Right cardiac atrium (tissue), 5 donors: Measurements from ENCODE around the gene DLL3. TPM values are rescaled to one million over a fixed set of nuclear protein-coding genes. Genes with fewer than 3 reads are reported as not detected.
"Not testable (repeated sequence)": the region's sequence is repeated elsewhere in the genome, so short reads cannot be mapped to it uniquely, and the experiment has no call there.

Experiments used
- ATAC-seq, 2 donors: fragments of 200-7000 bp; cut with Tn5 transposase; one replicate each; pipeline versions ENCODE4 v1.8.0 to v1.9.1; 2020; ENCODE audit warnings: moderate library complexity in 2 of 2, mild to moderate bottlenecking in 1 of 2
- DNase-seq, 3 donors: peaks; one replicate each; pipeline ENCODE4 v3.0.0-alpha.2; 2020
- H3K27ac ChIP-seq: one replicate; pipeline ENCODE4 v1.5.1; 2013; ENCODE audit warnings: mild to moderate bottlenecking, low read length, control low read depth, moderate library complexity
- H3K27me3 ChIP-seq: one replicate; pipeline ENCODE4 v1.6.1; 2013; ENCODE audit not compliant: control insufficient read depth, insufficient read depth
- H3K4me1 ChIP-seq: one replicate; pipeline ENCODE4 v1.6.1; 2013; ENCODE audit warnings: low read length; ENCODE audit not compliant: control insufficient read depth, insufficient read depth
- H3K4me3 ChIP-seq: one replicate; pipeline ENCODE4 v1.5.1; 2013; ENCODE audit warnings: low read length, control low read depth
- H3K9me3 ChIP-seq: one replicate; pipeline ENCODE4 v1.6.1; 2013; ENCODE audit warnings: low read length; ENCODE audit not compliant: control insufficient read depth
- WGBS: extraction: QIAGEN DNeasy Blood & Tissue Kit; methylation state at CpG from one replicate; pipeline ENCODE4 v1.1.7; 2013; 5-methylcytosine and 5-hydroxymethylcytosine counted together
- intact Hi-C, 4 donors: fragments of 100-400 bp; cut with DNase I; formaldehyde crosslinking; loops; one replicate each; pipeline versions ENCODE4 v1.11.0 to v1.14.0; 2022 to 2023
- polyA plus RNA-seq: library from polyadenylated mRNA; stranded (reverse); fragments of 200-250 nt; gene quantifications from one replicate; pipeline ENCODE4 v1.2.3, GENCODE V29; 2013
- total RNA-seq, 4 donors: library from RNA; stranded (reverse); fragmentation: NEBNext Ultra II Directional; extraction: Animal tissue kit (Norgen Biotek cat#: 25700); gene quantifications; one replicate each; pipeline ENCODE4 v1.2.1, GENCODE V29; 2021
- donor health status: healthy with polysubstance abuse.
- donor health status: DM: no; HTN: yes; CAD: no.
- donor health status: DM: no; HTN: no; CAD: no.
- donor health status: DM: no; HTN: yes; CAD: no; lungs with severe emphysema.
- donor health status: DM: yes; HTN: yes; CAD: no.

Gene DLL3
- total and polyA plus RNA-seq, 5 donors = 0.07 TPM; not detected in 4

- DNase-seq = no peak
- intact Hi-C loops = loop anchor here in 1 of 4 donors (5.0 kb wide), 1 partner anchor 60 kb away; the partner anchor contains the start of gene EID2B
- ATAC-seq = no peak
- 85% methylated on average over 8 of the region's 8 CpGs for WGBS
- no peaks in the 10 kb centered on the region for H3K4me1 ChIP-seq
- no peak overlapping the region for H3K4me3 ChIP-seq
- no peaks in the 10 kb centered on the region for H3K9me3 ChIP-seq
- no peak overlapping the region for H3K27ac ChIP-seq
- no peaks in the 10 kb centered on the region for H3K27me3 ChIP-seq
These were observed 26.8 kb upstream of the DLL3 start for GRCh38 chr19:39471756-39472536.

- H3K27me3 ChIP-seq = no peaks in the 10 kb centered on the region
- H3K9me3 ChIP-seq = no peaks in the 10 kb centered on the region
- H3K4me1 ChIP-seq = no peaks in the 10 kb centered on the region
- peak in 1 of 3 donors; percentile 61 for DNase-seq
- no peak overlapping the region for H3K4me3 ChIP-seq
- no peak overlapping the region for H3K27ac ChIP-seq
- WGBS = 89% methylated on average over 32 of the region's 32 CpGs
- intact Hi-C loops = loop anchor here in 1 of 4 donors (5.0 kb wide), 1 partner anchor 59 kb away; the partner anchor contains the start of gene EID2B
- peak in 1 of 2 donors; percentile 3 for ATAC-seq
These were observed 25.9 kb upstream of the DLL3 start for GRCh38 chr19:39472746-39473442.

- no peaks in the 10 kb centered on the region for H3K9me3 ChIP-seq
- ATAC-seq (no peak), DNase-seq (no peak)
- no peak overlapping the region for H3K27ac ChIP-seq
- H3K4me1 ChIP-seq = no peaks in the 10 kb centered on the region
- no peaks in the 10 kb centered on the region for H3K27me3 ChIP-seq
- no peak overlapping the region for H3K4me3 ChIP-seq
- WGBS = 80% methylated on average over 11 of the region's 11 CpGs
- intact Hi-C loops = loop anchor here in 1 of 4 donors (5.0 kb wide), 1 partner anchor 59 kb away; the partner anchor contains the start of gene EID2B
These were observed 25.2 kb upstream of the DLL3 start for GRCh38 chr19:39473443-39473960.

- H3K4me1 ChIP-seq = no peaks in the 10 kb centered on the region
- no peaks in the 10 kb centered on the region for H3K27me3 ChIP-seq
- H3K9me3 ChIP-seq = no peaks in the 10 kb centered on the region
- H3K4me3 ChIP-seq = no peak overlapping the region
- 50% methylated on average over 9 of the region's 9 CpGs for WGBS
- ATAC-seq (peak; percentile 60 to 65), DNase-seq (peak; percentile 56 to 86 (median 84))
- H3K27ac ChIP-seq = no peak overlapping the region
- intact Hi-C loops = loop anchor here in 1 of 4 donors (5.0 kb wide), 1 partner anchor 58 kb away; the partner anchor contains the start of gene EID2B
These were observed 24.6 kb upstream of the DLL3 start for GRCh38 chr19:39474139-39474620.

DNA sequence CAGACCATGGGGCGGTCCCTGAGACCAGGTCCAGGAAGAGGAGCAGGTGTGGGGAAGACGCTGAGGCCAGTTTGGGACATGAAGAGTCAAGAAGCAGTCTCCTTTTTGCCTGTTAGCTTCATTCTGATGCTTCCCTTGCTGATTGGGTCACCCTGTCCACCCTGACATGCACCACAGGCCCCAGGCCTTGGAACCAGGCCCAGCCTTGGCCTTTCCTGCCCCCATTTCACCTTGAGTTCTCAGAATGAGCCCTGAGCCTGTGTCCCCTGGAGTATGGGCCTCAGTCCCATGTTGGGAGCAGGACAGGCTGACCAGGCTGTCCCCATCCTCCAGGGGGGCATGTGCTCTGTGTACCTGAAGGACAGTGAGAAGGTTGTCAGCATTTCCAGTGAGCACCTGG, 23.0 kb upstream of the DLL3 start:
- WGBS = 100% methylated on average over 2 of the region's 2 CpGs
- no peak overlapping the region for H3K27ac ChIP-seq
- no peak for DNase-seq
- intact Hi-C loops = loop anchor here in 1 of 4 donors (5.0 kb wide), 1 partner anchor 57 kb away; the partner anchor contains the start of gene EID2B
- no peaks in the 10 kb centered on the region for H3K27me3 ChIP-seq
- no peak for ATAC-seq
- H3K4me3 ChIP-seq = no peak overlapping the region
- H3K4me1 ChIP-seq = no peaks in the 10 kb centered on the region
- H3K9me3 ChIP-seq = no peaks in the 10 kb centered on the region

DNA sequence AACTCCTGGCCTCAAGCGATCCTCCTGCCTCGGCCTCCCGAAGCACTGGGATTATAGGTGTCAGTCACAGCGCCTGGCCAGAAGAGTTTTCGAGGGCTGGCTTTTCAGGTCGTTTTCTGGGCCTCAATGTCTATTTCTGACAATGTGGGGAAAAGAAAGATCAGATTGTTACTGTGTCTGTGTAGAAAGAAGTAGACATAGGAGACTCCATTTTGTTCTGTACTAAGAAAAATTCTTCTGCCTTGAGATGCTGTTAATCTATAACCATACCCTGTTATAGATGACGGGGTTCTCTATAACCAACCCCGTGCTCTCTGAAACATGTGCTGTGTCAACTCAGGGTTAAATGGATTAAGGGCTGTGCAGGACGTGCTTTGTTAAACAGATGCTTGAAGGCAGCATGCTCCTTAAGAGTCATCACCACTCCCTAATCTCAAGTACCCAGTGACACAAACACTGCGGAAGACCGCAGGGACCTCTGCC, 19.4 kb upstream of the DLL3 start:
- H3K4me3 ChIP-seq, H3K4me1 ChIP-seq, H3K27ac ChIP-seq, DNase-seq, ATAC-seq, H3K9me3 ChIP-seq, H3K27me3 ChIP-seq: not testable (repeated sequence)
- intact Hi-C loops = loop anchor here in 1 of 4 donors (5.0 kb wide), 1 partner anchor 53 kb away; the partner anchor contains the start of gene EID2B
- WGBS = 78% methylated on average over 11 of the region's 11 CpGs

DNA sequence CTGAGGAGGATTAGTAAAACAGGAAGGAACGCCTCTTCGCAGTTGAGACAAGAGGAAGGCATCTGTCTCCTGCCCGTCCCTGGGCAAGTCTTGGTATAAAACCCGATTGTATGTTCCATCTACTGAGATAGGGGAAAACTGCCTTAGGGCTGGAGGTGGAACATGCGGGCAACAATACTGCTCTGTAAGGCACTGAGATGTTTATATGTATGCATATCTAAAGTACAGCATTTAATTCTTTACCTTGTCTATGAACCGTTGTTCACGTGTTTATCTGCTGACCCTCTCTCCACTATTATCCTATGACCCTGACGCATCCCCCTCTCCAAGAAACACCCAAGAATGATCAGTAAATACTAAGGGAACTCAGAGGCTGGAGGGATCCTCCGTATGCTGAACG, 18.8 kb upstream of the DLL3 start:
- 42% methylated on average over 10 of the region's 10 CpGs for WGBS
- Histone ChIP-seq H3K27me3 (no peaks in the 10 kb centered on the region), H3K4me3 (peak overlapping the region; percentile 92), H3K9me3 (no peaks in the 10 kb centered on the region), H3K4me1 (peaks cover 7% of the 10 kb centered on the region), H3K27ac (peak overlapping the region; percentile 15)
- DNase-seq = no peak
- intact Hi-C loops = loop anchor here in 1 of 4 donors (5.0 kb wide), 1 partner anchor 52 kb away; the partner anchor contains the start of gene EID2B
- no peak for ATAC-seq

DNA sequence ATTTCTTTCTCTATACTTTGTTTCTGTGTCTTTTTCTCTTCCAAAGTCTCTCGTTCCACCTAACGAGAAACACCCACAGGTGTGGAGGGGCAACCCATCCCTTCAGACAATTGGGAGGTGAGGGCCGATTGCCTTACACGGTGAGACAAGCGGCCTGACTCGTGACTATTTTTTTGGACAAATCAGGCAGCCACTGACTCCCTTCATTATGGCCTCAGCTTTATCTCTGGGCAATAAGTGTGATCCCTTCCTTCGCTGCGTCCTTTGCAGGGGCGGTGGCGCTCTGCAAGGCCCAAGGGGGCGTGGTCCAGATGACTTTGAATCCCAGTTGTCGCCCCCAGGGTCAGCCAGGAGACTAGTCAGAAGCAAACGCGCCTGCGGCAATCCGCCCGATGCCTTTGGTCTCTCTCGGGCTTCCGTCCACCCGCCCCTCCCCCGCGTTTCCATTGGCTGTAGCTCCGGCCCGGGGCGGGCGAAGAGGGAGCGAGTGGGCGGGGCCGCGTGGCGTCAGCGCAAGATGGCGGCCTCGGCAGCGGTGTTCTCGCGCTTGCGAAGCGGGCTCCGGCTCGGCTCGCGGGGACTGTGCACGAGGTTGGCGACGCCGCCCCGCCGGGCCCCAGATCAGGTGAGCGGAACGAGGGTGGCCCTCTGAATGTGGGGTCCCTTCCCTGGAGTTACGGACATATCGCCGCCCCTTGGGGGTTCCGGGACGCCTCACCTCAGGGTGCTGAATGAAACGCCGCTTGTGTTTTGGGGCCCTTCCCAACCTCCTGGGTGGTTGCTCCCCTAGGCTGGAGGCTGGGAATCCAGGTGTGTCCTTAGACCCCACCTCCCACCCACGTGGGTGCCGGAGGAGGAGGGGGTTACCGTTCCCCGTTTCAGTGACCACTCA, 18.2 kb upstream of the DLL3 start, which contains the start of gene TIMM50:
Gene TIMM50, plus strand, starts transcription at position 502 of the 892 bp plus-strand sequence. Its CDS starts 16 bp downstream, at position 518.
- intact Hi-C loops = no loop called here
- Histone ChIP-seq H3K27me3 (no peaks in the 10 kb centered on the region), H3K4me1 (peaks cover 7% of the 10 kb centered on the region), H3K4me3 (peak within 1 kb of the TSS; percentile 92), H3K27ac (peak within 1 kb of the TSS; percentile 79), H3K9me3 (no peaks in the 10 kb centered on the region)
- ATAC-seq (peak; percentile 98), DNase-seq (peak; percentile 98 to 100 (median 99))
- under 1% methylated on average over 62 of the region's 62 CpGs for whole genome bisulfite sequencing

DNA sequence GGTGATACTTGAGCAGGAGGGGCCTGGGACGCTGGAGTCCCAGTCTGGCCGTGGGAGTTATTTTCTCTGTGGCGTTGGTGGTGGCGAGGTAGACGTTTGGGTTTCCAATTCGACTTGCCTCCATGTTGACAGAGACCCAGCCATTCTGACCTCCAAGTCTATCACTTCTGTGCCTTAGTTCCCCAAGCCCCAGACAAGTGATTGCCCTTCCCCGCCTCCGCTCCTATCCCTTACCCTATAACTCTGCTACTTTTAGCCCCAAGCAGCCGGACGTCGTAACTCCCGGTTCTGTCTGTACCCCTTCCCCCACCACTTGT, 17.6 kb upstream of the DLL3 start:
- peak overlapping the region; percentile 92 for H3K4me3 ChIP-seq
- intact Hi-C loops = no loop called here
- peaks cover 7% of the 10 kb centered on the region for H3K4me1 ChIP-seq
- no peaks in the 10 kb centered on the region for H3K9me3 ChIP-seq
- WGBS = under 1% methylated on average over 12 of the region's 12 CpGs
- no peaks in the 10 kb centered on the region for H3K27me3 ChIP-seq
- H3K27ac ChIP-seq = no peak overlapping the region
- DNase-seq (no peak), ATAC-seq (peak in 1 of 2 donors; percentile 3)

DNA sequence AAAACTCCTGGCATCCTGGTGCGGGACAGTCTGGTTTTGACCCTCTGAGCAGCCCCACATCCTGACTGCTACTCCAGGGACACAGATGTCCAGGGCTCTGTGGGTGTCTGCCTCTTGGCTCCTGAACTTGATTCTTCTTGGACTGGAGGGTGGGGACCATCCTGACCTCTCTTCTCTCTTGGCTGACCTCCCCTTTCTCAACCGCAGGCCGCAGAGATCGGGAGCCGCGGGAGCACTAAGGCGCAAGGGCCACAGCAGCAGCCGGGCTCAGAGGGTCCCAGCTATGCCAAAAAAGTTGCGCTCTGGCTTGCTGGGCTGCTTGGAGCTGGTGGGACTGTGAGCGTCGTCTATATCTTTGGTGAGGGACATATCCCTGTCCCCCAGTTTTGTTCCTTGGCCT, 17.1 kb upstream of the DLL3 start:
- ATAC-seq = no peak
- H3K4me3 ChIP-seq = peak overlapping the region; percentile 92
- H3K9me3 ChIP-seq = no peaks in the 10 kb centered on the region
- H3K4me1 ChIP-seq = peaks cover 7% of the 10 kb centered on the region
- H3K27me3 ChIP-seq = no peaks in the 10 kb centered on the region
- H3K27ac ChIP-seq = no peak overlapping the region
- peak in 1 of 3 donors; percentile 35 for DNase-seq
- intact Hi-C loops = no loop called here
- 70% methylated on average over 11 of the region's 11 CpGs for WGBS
